OCI-M1 (cell line): ENCODE data around the gene PBXIP1.

ENCODE experiments used
- DNase-seq: peaks from one replicate; lab custom pipeline; 2025; lab: John Stamatoyannopoulos, UW

PBXIP1 gene

DNA sequence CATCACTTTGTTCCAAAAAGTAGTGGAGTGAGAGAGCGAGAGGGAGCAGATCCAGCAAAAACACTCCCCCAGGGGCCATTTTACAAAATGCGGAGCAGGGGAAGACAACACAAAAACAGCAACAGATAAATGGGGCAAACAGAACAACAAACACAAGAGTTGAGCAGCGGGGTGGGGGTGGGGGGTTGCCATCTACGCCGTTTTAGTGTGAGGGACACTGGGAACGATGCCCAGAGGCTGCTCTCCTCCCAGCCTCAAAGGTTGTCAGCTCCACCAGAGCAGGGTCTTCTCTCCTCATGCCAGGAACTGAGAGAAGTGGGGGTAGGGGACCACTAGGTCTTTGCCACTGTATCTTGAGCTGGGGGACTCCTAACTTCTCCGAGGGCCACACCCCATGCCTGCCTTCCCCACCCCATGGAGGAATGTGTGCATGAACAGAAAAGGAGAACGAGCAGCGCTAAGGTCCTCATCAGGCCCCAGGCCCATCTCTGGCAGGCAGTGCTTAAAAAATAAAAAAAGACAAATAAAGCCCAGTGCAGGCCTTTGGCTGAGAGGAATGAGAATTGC lies 1.3 kb upstream of the PBXIP1 start:
- no peak for DNase-seq

- no peak for DNase-seq
Measured at GRCh38 chr1:154956544-154956941, 644 bp upstream of the PBXIP1 start.

- DNase-seq: peak; percentile 41
Measured at GRCh38 chr1:154955039-154955717, 721 bp downstream of the PBXIP1 start.

- no peak for DNase-seq
Measured at GRCh38 chr1:154954541-154954940, 1.4 kb downstream of the PBXIP1 start.

DNA sequence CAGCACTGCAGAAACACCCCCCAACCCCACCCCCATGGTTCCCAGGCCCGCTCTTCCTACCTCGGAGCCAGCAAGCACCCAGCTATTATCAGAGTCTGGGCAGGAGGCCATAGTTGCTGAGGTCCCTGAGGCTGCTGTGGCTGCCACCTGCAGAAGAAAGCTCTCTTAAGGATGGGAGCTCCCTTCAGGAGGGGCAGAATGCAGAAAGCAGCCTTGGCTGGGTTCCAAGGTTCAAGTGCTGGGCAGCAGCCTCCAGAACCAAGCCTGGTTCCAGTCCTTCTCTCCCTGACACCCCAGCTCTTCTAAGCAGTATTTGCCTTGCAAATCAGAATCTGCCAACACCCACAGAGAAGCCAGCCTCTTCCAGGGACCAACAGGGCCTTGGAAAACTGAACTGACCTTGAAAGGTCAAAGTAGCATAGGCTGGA lies 2.3 kb downstream of the PBXIP1 start:
- DNase-seq: no peak

- no peak for DNase-seq
Measured at GRCh38 chr1:154952664-154953063, 3.2 kb downstream of the PBXIP1 start.

DNA sequence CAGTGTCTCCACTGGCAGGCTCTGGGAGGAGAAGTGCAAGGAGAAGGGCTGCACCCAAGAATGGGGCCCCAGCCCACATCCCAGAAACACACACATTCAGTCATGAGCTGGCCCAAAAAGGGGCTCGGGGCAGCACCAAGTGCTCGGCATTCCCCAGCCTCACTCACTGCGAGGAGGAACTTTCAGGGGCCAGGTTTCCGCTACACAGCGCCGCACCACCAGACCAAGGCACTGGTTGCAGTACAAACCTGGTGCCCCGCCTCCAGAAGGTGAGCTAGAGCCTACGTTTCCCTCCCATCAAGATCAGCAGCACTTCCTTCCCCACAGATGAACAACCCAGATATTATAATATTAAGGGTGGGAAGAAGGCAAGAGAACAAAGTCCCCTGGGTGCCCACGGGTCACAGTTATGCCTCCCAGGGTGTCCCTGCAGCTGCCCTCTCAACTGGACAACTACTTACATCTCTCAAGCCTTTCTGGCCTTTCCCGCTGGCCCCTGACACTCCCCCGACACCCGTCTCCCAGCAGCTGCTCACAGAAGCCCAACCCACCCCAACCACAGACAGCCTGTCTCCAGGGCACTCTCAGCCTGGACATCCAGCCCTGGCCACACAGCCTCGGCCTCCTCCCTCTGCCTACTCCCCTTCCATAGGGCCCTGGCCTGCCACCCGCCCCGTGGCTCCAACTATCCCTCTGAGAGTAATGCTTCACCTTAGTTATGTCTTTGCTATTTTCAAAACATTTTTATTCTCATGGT lies 3.8 kb downstream of the PBXIP1 start:
- peak; percentile 32 for DNase-seq

DNA sequence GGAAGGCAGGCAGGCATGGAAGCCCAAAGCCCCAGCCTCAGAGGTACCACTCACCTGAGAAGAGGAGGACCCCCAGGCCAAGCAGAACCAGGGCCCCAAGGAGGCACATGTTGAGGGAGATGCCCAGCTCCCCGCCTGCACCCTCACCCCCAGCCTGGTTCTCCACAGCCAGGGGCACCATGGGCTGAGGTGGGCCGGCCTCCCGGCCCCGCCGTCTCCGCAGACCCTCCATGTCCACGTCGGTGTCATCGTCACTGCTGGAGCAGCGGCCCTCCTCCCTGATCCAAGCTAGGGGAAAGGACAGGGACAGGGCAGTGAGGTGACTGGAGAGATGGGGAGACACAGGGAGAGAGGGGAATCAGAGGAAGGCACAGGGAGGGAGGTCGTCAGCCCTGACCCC lies 7.8 kb downstream of the PBXIP1 start:
- no peak for DNase-seq

DNA sequence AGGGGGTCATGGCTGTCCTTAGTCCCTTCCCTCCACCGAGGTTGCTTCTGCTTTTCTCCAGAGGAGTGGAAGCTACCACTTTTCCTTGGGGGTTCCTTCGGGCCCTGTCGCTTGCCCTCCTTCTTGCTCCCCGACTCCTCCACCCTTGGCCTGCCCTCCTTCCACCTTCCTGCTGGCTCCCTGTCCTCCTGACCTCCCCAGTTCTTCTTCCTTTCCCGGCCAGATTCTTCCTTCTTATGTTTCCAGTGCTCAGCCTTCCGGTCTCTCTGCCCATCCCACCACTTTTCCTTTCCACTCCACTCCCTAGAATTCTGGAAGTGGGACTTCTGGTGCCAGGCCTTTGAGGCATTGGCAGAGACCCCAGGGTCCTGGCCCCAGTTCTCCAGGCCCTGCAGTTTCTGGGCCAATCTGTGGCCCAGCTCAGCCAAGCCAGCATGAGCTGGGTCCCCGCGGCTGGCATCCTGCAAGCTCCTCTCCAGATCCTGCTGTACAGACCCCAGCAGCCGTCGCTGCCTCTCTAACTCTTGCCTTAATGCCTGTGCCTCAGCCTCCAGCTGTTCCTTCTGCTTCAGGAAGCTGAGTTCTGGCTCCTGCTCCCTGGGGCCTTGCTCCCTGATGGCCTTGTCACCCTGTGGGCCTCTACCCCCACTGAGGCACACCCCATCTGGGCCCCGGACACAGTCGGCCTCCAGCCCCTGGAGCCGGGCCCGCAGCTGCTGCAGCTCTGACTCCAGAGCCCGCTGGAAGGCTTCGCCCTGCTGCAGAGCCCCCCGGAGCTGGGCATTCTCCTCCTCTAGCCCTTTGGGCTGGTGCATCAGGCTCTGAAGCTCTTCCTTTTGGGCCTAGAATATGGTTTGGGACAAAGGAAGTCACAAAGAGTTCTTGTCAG lies 9.7 kb downstream of the PBXIP1 start:
- DNase-seq: no peak

DNA sequence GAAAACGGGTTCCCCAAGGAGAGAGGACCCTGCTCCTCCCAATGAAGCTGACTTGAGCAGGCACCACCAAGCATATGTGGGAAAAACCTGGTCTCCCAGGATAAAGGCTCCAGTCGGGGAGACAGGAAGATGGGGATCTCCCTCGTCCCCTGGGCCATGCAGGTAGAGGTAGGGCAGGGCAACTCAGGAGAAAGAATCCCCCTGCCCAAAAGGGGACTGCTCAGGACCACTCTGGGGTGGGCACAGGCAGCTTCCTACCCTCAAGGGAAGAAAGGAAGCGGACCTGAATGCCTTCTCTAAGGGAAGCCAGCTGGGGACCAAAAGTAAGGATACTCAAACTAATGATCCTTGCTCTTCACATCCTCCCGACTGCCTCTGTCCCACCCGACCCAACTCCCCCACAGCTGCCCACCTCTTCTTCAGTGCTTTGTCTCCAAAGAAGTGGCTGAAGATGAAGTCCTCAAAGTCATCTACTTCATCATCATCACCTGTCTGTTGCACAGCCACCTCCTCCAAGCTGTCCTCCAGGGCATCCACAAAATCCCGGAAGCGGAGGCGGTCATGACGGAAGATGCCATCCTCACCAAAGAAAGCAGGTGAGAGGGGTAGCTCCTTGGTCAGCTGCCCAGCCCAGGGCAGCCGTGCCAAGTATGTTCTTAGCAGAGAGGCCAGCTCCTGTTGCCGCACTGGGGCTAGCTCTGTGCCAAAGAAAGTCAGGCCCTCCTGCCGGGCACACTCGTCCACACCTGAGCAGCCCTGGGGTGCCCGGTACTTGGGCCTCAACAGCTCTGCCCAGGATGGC lies 10.5 kb downstream of the PBXIP1 start:
- no peak for DNase-seq

DNA sequence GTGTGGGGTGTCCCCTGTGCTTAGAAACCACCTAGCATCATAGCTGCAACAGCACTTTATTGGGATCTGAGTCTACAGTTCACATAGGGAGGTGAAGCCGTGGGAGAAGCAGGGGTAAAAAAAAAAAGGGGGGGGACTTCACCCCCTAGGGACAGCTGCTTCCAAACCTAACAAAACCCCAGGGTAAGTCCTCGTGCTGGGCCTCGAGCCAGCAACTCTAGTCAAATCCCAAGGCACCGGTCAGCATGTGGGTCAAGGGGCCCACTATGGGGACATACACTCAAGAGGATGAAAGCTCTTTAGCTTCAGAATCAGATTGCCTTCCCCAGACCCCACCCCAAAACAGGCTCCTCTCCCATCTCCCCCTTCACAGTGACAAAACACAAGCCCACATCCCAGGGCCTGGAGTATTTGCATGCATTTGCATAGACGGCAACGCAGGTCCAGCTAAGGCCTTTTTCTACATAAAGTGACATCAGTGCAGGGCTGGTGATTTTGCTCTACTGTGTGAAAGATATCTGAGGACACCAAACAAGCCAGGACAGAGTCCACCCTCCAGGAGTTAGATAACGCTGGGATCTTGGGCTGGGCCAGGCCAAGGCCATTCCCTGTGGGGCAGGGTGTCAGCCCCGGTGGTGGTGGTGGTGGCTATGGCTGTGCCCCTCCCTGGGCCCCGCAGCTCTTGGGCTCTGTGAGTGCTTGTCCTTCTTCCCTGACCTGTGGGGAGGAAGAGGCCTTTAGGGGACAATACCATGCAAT lies 11.3 kb downstream of the PBXIP1 start:
- no peak for DNase-seq

GRCh38 chr1:154943649-154944400 lies 12.1 kb downstream of the PBXIP1 start:
- peak; percentile 86 for DNase-seq

DNA sequence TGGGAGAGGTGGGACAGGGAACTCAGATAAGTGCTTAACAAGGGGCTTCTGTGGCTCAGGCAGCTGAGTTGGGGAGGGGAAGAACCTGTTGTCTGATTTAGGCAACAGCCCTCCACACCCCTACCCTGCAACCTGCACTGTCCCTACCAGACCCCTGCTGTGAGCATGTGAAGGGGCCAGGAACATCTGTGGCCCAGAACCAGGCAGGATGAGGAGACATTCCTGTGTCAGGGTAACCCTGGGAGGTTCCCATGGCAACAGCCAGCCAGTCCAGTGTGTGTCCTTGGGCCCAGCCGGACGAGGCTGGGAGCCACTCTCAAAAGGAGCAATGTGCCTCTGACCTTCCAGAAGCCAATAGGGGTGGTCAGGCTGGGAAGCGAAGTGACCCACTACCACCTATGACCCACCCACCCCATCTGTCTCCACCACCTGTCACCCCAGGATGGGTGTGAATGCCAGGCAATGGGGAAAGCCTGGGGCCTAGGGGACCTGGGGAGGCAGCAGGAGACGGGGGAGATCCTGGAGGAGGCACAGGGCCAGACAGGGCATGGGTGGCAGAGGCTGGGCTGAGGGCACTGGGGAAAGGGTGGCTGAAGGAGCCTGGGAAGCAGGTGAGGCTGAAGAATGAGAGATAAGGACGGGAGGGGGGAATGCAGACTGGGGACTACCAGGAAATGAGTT lies 14.4 kb downstream of the PBXIP1 start:
- DNase-seq: no peak

- no peak for DNase-seq
Measured at GRCh38 chr1:154940651-154941194, 15.2 kb downstream of the PBXIP1 start.

GRCh38 chr1:154940213-154940560 lies 15.7 kb downstream of the PBXIP1 start:
- DNase-seq: no peak

DNA sequence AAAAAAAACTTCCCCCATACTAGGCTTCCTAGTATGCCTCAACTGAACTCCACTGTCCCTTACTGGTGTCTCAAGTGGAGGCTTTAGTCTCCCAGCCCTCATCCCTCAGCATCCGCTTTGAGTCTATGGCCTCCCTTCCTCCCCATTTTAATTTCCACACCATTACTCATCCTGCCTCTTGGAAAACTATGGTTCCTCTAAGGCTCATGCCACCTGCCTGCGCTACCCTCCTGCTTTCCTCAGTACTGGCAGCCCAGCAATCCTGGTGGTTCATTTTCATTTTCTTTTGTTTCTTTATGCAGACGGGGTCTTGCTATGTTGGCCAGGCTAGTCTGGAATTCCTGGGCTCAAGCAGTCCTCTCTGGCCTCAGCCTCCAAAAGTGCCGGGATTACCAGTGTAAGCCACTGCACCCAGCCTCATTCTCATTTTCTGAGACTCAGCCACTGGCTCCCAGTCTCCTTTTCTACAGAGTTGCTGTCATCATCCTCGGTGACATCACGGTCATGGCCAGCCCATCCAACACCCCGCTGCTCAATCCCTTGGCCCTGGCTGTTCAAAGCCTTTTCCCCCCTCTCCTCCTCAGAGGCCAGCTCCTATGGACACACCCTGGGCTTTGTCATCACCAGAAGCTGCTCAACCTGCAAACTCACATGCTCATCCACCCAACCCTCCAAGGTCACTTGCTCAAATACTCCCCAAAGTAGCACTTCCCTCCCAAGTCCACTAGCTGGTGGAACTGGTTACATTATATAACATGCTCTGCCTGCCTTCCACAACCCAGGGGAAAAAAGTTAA lies 17.1 kb downstream of the PBXIP1 start:
- no peak for DNase-seq

DNA sequence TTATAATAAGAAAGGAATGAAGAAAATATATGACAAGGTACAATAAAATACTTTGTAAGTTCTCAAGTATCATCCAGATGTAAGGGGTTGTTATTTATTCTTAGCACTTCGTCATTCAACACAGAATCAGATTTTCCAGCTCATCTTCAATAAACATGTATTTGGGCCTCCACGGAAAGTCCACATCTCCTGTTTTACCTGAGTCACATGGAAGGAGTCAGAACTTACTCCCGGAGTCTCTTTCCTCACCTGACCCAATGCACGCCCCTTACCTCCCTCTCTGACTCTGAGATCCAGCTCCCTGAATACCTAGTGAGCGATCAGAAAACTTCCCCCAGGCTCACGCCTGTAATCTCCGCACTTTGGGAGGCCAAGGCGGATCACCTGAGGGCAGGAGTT lies 17.9 kb downstream of the PBXIP1 start:
- no peak for DNase-seq
